Uterus (tissue), 2 donors: Measurements from ENCODE around the gene VTCN1.

Experiments used
- CTCF ChIP-seq, 4 experiments: fragments of 200-600 bp in 2 of 4; fragments of 450-650 bp in 2 of 4; sonication (generic) in 2 of 4; IDR thresholded peaks; one replicate each; pipeline ENCODE4 v1.5.1; 2016 to 2019; ENCODE audit warnings: antibody characterized with exemption in 4 of 4, mild to moderate bottlenecking in 2 of 4, moderate library complexity in 1 of 4
- POLR2A ChIP-seq, 2 donors: fragments of 450-650 bp; IDR thresholded peaks; one replicate each; pipeline ENCODE4 v1.6.1; 2016; ENCODE audit warnings: antibody characterized with exemption in 2 of 2, mild to moderate bottlenecking in 1 of 2, moderate library complexity in 1 of 2

- TF ChIP-seq CTCF (IDR thresholded peaks at IDR 0.05) = no peak
- no peak for TF ChIP-seq POLR2A (IDR thresholded peaks at IDR 0.05)
Measured at GRCh38 chr1:117215733-117216462, 5.2 kb upstream of the VTCN1 start.
